ENCODE measurements around the gene FHAD1.
A peak's percentile ranks its signal among the peaks of the same experiment; 100 is the strongest.
"Not testable (repeated sequence)": the region's sequence is repeated elsewhere in the genome, so short reads cannot be mapped to it uniquely, and the experiment has no call there.

Gene FHAD1

DNA sequence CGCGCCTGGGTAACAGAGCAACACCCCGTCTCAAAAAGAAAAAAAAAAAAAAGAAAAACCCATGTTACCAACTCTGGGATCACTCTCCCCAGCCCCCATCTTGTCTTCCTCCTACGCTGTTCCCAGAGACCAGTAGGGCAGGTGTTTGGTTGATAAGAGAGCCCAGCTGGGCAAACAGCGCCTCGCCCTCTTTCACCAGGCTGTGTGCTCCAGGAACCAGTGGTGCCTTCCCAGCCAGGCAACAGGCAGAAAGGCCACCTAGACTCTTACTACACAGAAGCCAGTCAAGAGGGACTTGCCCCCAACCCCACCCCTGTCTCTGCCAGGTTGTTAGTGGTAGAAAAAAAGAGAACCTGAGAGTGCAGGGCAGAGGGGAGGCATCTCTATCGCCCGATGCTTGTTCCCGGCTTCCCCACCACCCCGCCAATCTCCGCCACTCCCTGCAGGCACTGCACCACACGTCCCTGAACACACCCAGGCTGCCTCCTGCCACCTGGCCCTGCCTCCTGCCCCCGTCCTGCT lies 177.2 kb downstream of the FHAD1 start:
- DNase-seq = peak; percentile 98

DNA sequence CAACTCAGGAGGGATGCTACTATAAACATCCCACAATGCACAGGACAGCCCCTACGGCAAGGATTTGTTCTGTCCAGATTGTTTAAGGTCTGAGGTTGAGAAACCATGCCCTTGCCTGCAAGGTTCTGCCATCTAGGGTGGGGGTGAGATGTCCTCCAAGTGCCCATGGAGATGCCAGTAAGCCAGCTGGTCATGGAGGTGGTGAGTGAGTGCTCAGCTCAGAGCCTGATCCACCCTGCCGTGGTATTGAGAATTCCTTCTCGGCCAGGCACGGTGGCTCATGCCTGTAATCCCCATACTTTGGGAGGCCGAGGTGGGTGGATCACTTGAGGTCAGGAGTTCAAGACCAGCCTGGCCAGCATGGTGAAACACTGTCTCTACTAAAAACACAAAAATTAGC lies 178.0 kb downstream of the FHAD1 start:
- no peak for DNase-seq

DNA sequence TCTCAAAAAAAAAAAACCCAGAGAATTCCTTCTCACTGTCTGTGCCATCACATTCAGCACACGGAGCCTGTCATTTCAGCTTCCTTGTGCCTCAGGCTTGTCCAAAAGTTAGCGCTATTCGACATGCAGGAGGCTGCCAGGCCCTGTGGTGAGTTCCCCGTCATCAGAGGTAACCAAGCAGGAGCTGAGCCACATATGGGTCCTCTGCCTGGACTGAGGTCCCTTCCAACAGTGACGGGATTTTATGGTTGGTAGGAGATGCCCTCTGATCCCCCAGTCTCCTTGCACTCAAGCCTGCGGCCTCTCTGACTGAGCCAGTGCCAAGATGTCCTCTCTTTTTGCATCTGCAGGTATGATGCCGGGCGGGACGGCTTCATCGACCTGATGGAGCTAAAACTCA lies 178.5 kb downstream of the FHAD1 start:
- peak; percentile 23 for DNase-seq

DNA sequence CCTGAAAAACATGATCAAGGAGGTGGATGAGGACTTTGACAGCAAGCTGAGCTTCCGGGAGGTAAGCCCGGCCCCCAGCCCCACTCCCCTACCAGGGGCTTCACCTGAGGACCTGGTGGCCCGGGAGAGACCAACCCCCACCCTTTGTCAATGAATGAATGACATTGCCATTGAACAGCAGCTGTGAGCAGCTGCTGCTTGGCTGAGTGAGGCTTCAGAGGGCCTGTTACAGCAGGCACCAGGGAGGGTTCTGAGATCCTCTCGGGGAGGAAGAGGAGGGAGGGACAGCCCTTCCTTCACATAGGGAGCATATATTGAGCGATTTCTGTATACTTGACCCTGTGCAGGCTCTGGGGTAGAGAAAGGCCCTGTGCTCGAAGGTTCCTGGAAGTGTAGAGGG lies 178.9 kb downstream of the FHAD1 start:
- peak; percentile 26 for DNase-seq

DNA sequence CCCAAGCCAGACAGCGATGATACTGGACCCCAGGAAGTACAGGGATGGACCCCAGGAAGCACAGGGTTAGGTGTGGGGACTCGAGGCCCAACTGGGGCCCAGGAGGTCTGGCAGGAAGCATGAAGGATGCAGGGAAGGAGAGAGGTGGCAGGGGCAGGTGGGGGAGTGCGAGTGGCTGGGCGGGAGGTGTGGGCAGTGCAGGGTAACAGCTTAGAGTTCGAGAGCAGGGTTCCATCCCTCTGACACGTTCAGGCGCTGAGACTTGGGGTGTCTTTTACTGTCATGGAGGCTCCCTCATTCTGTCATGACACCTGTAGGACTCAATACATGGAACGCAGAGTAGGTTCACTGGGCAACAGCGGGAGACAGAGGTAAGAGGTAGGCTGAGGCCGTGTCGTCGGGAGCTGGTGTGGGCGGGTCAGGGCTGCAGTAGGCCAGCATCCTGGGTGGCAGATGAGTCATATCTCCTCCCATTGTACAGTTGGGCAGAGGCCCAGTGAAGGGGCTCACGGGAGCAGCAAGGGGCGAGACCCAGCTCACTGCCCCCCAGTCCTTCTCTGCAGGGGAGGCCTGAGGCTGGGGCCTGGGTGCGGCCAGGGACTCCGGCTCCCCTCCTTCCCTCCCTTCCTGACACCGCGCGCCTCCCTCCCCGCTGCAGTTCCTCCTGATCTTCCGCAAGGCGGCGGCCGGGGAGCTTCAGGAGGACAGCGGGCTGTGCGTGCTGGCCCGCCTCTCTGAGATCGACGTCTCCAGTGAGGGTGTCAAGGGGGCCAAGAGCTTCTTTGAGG lies 179.7 kb downstream of the FHAD1 start:
- peak; percentile 53 for DNase-seq

DNA sequence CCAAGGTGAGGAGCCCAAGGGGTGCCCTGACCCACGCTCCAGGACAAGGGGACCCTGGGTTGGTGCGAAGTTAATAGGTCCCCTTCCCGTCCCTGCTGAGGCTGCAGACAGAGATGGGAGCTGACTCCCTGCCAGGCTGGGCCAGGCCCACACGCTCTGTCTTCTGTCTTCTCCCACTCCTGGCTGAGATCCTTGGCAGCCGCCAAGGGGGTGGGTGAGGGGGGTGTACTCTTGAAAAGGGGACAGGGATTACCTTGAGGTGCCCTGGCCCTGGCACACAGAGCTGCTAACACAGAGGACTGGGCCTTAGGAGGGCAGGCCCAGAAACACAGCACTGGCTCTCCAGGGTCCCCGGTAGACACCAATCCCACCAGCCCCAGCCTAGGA lies 180.2 kb downstream of the FHAD1 start:
- DNase-seq = no peak

DNA sequence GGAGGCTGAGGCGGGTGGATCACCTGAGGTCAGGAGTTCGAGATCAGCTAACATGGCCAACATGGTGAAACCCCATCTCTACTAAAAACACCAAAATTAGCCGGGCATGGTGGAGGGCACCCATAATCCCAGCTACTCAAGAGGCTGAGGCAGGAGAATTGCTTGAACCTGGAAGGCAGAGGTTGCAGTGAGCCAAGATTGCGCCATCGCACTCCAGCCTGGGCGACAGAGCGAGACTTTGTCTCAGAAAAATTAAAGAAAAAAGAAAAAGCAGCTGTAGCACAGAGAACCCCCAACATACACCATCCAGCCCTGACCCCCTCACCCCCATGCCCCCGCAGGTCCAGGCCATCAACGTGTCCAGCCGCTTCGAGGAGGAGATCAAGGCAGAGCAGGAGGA lies 181.2 kb downstream of the FHAD1 start:
- DNase-seq = not testable (repeated sequence)

DNA sequence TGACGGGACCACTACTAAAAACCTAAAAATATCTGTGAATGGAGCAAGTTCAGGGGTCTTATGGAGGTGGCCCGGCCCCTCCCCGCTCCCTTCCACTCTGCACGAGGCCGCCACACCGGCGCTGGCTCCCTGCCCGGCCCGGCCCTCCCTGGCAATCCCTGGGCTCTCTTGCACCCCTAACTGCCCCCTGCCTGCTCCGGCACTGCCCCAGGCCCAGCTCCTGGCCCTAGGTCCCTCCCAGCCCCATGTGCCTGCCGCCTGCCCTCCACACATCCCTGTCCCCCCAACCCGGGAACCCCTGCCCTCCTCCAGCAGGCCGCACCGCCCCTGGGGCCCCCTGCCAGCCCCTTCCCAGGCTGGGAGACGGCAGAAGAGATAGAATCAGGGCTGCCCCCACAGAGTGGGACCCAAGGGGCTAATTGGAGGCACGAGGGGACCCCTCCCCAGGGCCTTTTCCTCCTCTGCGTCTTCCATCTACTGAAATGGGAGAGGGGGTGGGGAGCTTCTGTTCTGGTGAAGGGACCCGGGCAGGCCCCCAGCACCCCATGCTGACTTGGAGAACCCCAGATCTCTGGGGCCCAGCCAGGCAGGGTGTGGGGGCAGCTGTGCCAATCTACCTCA lies 181.9 kb downstream of the FHAD1 start:
- DNase-seq = no peak

DNA sequence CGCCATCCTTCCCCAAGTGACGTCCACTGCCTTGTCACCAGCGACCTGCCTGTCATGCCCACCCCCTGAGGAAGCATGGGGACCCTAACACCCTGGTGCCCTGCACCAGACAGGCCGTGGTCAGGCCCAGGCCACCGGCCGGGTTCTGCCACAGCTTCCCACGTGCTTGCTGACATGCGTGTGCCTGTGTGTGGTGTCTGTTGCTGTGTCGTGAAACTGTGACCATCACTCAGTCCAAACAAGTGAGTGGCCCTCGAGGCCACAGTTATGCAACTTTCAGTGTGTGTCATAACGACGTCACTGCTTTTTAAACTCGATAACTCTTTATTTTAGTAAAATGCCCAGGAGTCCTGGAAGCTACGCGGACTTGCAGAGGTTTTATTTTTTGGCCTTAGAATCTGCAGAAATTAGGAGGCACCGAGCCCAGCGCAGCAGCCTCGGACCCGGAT lies 182.7 kb downstream of the FHAD1 start:
- DNase-seq = peak; percentile 27

DNA sequence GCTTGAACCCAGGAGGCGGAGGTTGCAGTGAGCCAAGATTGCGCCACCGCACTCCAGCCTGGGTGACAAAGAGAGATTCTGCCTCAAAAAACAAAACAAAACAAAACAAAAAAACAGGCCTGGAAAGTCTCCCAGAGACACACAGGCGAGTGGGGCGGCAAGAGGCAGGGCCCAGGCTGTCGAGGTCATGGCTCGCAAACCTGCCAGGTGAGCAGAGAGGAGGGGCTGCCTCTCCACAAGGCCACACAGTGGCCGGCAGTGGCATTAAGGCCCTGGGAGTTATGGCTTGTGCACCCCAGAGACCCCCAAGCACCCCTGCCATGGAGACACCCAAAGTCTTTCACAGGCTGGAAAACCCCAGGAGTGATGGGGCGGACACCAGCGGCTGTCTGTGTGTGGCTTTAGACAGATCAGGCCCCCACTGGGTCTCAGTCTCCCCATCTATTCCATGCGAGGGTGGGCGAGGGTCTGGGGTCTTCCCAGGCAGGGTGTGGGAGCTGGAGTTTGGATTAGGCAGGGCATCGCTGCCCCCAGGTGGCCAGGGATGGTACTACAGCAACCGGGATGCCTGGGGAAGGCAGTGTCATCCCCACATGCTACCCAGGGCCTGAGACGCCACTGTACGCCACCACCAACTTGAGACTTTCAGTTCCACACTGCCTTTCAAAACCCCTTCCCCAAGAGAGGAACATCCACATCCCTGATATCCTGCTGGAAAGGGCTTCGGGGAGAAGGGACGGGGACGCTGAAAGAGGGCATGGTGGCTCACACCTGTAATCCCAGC lies 184.0 kb downstream of the FHAD1 start:
- peak; percentile 76 for DNase-seq

DNA sequence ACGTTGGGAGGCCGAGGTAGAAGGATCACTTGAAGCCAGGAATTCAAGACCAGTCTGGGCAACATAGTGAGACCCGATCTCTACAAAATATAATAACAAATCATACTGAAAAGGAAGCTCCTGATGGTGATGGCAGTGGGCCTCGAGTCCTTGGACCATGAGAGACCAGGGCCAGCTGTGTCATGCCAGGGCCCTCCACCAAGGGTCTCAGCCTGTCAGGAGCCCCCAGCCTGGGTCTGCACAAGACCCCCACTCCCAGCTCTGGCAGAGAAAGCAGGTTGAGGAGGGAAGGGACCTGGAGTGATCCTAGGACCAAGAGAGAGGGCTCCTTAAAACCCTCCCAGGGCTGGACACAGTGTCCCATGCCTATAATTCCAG lies 184.5 kb downstream of the FHAD1 start:
- DNase-seq = peak; percentile 59

DNA sequence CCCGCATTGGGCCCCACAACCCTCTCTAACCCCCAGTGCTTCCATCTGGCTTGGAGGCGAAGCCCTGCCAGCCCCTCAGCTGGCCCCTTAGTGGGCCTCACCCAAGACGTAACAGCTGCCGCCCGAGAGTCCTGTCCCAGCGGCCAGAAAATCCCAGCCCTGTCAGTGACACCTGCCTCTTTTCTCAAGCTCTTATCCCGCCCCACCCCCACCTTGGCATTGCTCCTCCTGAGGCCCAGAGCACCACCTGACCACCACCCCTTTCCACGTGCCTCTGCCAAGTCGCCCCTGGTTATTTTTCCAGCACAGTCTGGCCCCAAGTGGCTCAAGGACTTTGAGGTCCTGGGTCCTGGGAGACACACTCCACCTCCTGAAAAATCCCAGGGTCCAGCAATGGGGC lies 185.3 kb downstream of the FHAD1 start:
- peak; percentile 86 for DNase-seq

DNA sequence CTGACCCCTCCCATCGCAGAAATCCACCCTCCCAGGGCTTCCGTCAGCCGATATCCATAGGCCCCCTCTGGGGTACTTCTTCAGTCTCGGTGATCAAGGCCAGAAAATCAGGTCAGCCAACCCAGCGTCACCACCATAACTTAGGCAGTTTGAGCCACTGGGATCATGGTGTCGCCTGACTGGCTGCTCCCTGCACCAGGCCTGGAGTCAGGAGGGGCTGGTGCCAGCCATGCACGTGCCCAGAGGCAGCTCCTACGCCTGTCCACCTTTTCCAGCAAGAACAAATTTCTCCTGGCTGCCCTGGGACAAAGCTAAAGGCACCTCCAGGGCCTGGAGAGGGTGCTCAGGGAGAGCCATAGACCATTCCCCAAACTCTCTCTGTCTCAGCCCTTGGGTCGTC lies 186.4 kb downstream of the FHAD1 start:
- no peak for DNase-seq

DNA sequence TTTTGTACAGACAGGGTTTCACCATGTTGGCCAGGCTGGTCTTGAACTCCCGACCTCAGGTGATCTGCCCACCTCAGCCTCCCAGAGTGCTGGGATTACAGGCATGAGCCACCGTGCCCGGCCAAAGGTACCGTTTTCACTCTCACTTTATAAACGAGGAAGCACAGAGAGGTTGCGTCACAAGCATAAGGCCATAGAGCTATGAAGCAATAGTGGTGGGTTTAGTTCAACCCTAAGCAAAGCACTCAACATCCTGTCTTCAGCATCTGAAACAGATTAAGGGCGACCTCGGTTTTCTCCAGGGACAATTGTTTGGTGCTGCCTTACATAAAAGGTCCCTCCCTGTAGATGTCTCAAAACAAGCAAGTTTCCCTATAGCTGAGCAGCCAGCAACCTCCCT lies 187.7 kb downstream of the FHAD1 start:
- not testable (repeated sequence) for DNase-seq

DNA sequence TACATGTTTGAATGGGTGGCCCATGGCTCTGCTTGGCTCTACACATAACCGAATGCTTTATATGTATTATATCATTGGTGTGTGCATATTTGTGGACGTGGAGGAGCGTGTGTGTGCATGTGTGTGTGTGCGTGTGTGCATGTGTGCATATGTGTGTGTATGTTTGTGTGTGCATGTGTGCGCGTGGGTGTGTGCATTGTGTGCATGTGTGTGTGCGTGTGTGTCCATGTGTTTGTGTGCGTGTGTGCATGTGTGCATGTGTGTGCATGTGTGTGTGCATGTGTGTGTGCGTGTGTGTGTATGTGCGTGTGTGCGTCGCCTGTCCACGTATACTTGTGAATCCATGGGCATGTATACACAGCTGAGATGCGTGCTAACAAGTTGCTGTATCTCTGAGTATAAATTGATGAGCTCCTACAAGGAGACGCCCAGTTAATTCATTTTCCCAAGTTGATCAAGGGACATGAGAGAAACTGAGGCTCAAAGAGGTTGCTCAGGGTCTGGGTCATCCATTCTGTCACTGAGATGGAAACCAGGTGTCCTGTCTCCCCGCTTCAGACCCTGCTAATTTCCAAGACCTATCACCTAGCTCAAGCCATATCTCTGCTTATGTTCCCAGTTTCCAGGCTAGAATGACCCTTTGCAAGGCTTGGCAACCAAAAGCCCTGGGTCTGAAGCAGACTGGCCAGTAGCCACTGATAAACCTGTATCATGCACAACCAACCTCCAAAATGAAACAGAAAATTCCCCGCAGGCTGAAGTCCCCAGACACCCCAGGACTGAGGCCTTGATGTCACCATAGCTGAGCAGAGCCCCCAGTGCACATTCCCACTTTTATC lies 188.4 kb downstream of the FHAD1 start:
- DNase-seq = no peak

DNA sequence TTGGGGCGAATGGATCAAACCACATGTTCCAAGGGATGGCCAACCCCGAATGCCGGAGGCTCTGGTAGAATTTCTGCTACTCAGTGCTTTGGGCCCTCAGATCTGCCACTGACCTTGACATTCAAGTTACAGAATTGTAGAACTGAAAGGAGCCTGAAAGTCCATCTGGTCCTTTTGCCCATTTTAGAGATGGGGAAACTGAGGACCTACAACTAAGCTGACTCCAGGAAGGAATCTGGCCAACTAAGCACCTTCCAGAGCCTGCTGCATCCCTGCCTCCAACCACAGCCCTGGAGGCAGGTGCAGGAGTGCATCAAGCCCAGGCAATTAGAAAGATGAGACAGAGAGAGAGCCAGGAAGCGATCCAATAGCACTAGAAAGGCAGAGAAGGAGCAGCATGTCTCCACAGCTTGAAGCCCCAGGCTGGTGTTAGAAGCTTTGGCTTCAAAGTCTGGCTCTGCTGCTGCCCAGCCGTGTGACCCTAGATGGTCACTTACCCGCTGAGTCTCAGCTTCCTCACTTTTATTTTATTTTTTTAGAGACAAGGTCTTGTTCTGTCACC lies 189.9 kb downstream of the FHAD1 start:
- peak; percentile 27 for DNase-seq

DNA sequence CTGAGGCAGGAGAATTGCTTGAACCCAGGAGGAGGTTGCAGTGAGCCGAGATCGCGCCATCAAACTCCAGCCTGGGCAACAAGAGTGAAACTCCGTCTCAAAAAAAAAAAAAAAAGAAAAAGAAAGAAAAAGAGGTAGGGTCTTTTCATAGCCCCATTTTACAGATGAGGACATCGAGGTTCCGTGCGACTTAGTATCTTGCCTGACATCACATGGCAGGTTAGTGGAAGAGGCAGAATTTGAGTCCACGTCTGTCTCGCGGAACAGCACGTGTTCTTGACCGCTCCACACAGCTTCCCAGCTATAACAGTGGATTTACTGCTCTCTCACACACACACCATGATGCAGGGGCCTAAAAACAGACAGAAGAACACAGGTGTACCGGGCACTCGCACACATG lies 192.3 kb downstream of the FHAD1 start:
- DNase-seq = no peak

DNA sequence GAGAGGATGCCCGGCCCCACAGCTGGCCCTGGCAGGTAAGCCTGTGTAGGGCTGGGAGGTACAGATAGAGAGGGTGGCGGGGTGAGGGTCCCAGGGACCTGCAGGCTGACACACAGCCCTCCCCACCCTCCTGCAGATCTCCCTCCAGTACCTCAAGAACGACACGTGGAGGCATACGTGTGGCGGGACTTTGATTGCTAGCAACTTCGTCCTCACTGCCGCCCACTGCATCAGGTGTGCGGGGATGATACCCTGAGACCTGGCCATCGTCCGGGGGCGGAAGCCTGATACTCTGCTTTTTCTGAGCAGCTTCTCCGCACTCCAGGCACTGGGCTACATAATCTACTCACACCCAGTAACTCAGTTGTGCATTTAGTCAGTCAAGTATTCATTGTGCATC lies 193.3 kb downstream of the FHAD1 start:
- DNase-seq = no peak

DNA sequence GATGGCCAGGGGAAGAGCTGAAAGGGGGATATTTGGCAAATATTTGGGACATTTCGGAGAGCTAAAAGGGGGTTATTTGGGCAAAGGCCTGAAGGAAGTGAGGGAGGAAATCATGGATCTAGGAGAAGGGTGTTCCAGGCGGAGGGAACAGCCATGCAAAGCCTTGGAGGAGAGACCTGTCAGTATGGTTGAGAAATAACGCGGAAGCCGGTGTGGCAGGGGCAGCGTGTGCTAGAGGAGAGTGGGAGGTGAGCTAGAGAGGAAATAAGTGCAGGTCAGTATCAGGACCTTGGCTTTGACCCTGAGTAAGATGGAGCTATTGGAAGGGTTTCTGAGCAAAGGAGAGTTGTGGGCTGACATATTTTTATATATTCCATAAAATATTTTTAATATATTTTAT lies 194.2 kb downstream of the FHAD1 start:
- DNase-seq = no peak

DNA sequence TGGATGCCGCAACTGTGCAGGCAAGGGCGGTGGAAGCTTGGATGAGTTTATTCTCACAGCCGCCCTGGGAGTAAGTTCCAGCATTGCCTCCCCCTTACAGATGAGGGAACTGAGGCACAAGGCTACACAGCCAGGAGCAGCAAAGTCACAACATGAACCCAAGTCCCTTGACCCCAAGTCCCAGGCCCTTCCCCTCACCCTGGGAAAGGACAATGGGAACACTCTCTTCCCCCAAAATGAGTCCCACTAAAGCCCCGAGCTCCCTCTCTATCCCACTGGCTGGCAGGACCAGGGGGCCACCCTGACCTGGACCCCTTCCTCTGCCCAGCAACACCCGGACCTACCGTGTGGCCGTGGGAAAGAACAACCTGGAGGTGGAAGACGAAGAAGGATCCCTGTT lies 195.1 kb downstream of the FHAD1 start:
- DNase-seq = no peak

DNA sequence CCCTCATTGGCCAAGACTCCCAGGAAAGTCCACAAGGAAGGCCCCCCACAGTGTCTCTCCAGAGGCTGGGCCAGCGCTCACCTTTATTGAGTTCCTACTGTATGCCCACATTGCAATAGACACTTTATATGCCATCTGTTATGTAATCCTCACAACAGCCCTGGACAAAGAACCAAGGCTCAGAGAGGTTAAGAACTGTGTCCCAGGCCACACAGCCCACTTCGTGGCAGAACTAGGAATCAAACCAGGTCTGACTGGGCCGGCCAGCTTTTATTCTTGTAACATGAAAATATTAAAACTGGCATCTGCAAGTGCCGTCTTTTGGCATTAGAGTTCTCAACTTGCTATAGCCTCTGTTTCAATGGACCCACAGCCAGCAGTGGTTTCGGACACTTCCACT lies 195.7 kb downstream of the FHAD1 start:
- DNase-seq = no peak

DNA sequence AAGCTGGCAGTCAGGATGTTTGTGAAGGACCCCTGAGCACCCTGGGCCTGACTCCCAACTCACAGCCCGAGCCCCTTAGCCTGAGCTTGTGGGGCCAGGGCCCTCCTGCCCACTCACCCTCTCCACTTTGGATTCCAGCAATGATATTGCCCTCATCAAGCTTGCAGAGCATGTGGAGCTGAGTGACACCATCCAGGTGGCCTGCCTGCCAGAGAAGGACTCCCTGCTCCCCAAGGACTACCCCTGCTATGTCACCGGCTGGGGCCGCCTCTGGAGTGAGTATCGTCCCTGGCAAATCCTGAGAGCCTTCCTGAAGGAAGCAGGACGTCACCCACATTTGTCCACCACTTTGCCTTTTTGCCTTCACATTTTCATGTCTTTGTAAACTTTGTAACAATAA lies 196.3 kb downstream of the FHAD1 start:
- peak; percentile 75 for DNase-seq
